ENCODE measurements around the gene DNAH6.

Gene DNAH6

GRCh38 chr2:84631985-84632384, 115.7 kb downstream of the DNAH6 start:
- no peak for DNase-seq (ENCODE audit: low spot score)

GRCh38 chr2:84636080-84636971, 120.0 kb downstream of the DNAH6 start:
- peak; percentile 23 for DNase-seq (ENCODE audit: low spot score)

- DNase-seq (ENCODE audit: low spot score) = no peak
Observed at GRCh38 chr2:84639751-84640150, 123.5 kb downstream of the DNAH6 start.

GRCh38 chr2:84640411-84640810, 124.1 kb downstream of the DNAH6 start:
- no peak for DNase-seq (ENCODE audit: low spot score)

DNA sequence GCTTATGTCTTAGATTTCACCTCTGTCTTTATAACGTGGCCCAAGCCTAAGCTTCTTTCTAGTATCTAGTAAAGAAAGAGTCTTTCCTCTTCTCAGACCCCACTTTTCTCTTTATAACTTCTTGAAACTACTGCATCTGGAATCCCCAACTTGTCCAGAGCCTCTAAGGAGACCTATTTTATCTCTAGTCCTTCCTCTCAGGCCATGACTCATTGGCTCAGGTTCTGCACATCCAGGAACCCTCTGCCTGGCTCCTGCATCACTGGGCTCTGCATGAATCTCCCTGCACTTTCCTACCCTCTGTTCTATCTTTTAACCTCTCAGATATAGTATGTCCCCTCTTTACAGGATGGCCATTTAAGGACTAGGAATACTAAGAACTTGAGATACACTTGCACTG, 124.7 kb downstream of the DNAH6 start:
- no peak for DNase-seq (ENCODE audit: low spot score)

DNA sequence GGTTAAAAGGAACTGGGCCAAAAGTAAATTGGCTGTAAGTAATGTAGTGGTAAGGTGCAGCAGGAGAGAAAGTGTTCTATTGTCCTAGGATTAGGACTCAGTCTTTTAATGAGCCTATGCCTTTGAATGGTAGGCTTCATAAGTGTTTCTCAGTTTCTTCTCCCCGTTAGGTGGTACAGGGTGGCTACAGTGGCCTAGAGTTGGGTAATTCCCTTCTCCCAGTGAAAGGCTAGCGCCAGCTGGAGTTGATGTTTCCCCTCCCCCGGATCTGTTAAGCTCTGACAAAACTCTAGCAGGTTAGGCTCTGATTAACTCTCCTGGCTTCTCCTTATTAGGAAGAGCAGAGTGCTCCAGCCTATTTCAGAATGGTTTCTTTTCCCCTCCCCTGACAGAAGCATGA, 127.7 kb downstream of the DNAH6 start:
- DNase-seq (ENCODE audit: low spot score) = no peak

DNA sequence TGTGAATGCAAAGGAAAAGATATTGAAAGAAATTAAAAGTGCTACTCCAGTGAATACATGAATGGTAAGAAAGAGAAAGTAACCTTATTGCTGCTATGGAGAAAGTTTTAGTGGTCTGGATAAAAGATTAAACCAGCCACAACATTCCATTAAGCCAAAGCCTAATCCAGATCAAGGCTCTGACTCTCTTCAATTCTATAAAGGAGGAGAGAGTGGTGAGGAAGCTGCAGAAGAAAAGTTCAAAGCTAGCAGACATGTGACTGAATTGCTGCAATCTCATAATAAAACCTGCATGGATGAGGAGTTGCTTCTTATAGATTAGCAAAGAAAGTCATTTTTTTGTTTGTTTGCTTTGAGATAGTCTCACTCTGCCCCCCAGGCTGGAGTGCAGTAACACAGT, 130.2 kb downstream of the DNAH6 start:
- no peak for DNase-seq (ENCODE audit: low spot score)

DNA sequence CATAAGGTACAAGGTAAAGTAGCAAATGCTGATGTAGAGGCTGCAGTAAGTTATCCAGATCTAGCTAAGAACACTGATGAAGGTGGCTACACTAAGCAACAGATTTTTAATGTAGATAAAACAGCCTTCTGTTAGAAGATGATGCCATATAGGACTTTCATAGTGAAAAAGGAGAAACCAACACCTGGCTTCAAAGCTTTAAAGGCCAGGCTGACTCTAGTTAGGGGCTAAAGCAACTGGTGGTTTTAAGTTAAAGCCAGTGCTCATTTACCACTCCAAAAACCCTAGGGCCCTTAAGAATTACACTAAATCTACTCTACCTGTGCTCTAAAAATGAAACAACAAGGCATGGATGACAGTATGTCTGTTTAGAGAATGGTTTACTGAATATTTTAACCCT, 131.0 kb downstream of the DNAH6 start:
- no peak for DNase-seq (ENCODE audit: low spot score)

DNA sequence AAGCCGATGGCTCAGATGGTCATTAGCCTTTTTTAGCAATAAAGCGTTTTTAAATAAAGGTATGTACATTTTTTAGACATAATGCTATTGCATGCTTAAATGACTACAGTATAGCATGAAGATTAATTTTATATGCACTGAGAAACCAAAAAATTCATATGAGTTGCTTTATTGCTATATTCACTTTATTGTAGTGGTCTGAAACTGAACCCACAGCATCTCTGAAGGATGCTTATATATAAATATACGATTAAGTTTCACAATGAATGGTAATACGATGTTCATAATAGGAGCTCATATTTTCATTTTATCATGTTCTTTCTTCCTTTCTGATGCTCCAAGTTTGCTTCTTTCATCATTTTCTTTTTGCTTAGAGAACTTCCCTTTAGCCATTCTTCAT, 132.8 kb downstream of the DNAH6 start:
- no peak for DNase-seq (ENCODE audit: low spot score)

GRCh38 chr2:84649487-84650142, 133.3 kb downstream of the DNAH6 start:
- DNase-seq (ENCODE audit: low spot score) = no peak

DNA sequence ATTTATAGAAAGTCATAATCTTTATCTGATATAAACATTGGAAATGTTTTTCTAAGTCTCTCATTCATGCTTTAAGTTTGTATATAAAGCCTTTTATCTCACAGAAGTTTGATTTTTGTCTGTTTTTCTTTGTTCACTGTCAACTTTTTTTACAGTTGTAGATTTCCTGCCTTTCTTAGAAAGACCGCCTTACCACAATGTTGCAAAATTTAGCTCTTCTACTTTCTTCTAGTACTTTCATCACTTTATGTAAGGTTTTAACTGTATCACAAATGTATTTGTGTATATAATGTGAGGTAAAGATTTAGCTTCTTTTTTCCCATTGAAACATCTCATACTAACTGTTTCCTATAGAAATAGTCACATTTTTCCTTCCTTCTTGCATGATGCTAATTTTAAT, 136.1 kb downstream of the DNAH6 start:
- no peak for DNase-seq (ENCODE audit: low spot score)

GRCh38 chr2:84653302-84653701, 137.0 kb downstream of the DNAH6 start:
- no peak for DNase-seq (ENCODE audit: low spot score)

- DNase-seq (ENCODE audit: low spot score) = no peak
Observed at GRCh38 chr2:84654414-84654813, 138.1 kb downstream of the DNAH6 start.

DNA sequence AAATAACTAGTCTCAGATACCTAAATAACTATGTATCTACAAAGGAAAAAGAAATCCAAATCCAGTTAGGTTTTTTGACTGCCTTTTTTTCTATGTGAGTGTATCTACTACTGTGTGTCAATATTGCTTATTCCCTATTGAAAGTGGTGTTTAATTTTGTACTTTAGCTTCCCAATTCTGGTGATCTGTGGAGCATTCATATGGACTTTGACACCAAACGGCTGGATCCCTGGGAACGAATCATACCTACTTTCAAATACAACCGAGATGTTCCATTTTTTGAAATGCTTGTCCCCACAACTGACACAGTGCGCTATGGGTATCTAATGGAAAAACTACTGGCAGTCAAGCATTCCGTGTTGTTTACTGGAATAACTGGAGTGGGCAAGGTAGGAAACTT, 152.8 kb downstream of the DNAH6 start:
- DNase-seq (ENCODE audit: low spot score) = no peak

- no peak for DNase-seq (ENCODE audit: low spot score)
Observed at GRCh38 chr2:84674099-84674498, 157.8 kb downstream of the DNAH6 start.

- DNase-seq (ENCODE audit: low spot score) = no peak
Observed at GRCh38 chr2:84674586-84674985, 158.3 kb downstream of the DNAH6 start.

DNA sequence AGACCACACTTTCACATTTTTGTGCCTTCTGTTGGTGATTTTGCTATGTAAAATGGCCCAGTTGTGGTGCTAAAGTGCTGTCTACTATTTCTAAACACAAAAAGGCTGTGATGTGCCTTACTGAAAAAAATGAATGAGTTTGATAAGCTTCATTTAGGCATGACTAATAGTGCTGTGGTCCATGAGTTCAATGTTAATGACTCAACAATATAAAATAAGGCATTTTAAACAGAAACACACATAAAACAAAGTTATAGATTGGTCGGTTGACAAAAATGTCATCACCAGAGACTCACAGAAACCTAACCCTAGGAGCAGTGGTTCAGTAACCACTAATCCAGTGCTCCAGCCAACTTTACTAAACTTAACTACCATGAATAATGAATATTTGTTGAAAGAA, 160.0 kb downstream of the DNAH6 start:
- DNase-seq (ENCODE audit: low spot score) = peak; percentile 34

DNA sequence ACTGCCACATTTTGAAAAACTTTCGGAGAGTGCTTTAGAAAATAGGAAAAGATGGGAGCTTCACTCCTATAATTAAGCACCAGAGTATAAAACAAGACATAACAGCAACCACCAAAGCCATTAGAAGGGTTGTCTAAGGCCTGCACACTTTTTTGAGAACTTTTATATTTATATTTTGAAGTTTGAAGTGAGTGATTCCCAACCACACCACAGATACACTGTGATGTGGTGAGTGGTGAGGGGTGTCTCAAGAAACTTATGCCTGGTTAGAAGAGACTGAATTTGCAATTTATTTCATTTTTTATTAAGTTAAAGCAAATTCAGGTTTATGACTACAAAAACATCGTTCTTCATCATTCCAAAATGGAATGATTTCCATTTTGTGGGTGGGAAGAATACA, 161.9 kb downstream of the DNAH6 start:
- DNase-seq (ENCODE audit: low spot score) = no peak

- DNase-seq (ENCODE audit: low spot score) = no peak
Observed at GRCh38 chr2:84686783-84687476, 170.6 kb downstream of the DNAH6 start.

DNA sequence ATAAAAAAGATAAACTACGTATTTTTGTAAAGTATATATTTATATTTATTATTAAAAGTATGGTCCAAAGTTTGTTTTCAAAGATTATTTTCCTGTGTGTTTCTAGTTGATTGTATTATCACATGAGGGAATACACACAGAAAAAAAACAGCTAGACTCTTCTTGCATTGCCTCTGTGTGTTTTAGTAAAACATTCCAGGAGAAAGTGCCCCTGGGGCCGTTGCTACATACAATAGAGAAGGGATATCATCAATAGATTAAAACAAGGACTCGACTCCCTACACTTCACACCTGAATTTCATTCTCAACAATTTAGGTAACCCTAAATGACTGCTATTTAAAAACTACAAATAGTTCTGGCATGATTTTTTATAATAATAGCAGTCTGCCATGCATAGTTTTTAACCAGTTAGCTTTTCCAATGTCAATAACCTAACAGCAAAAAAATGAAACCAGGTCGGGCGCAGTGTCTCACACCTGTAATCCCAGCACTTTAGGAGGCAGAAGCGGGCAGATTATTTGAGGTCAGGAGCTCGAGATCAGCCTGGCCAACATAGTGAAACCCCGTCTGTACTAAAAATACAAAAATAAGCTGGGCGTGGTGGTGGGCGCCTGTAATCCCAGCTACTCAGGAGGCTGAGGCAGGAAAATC, 171.3 kb downstream of the DNAH6 start:
- DNase-seq (ENCODE audit: low spot score) = no peak

DNA sequence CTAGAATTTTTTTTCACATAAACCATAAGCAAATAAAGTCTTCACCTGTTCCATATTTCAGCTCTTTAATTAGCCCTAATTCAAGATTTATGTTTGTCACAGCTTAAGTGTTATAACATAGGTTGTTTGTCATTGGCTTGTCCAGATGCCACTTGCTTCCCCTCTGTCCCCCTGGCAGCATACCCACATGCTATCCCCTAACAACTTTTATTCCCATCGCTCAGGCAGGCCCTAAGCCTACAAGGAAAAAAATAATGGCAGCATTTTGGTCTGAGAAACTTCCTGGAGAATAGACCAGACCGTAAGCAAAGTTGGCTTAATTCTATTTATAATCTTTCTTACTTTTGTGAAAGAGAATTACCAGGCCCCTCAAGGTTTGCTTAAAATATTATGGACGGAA, 173.9 kb downstream of the DNAH6 start:
- no peak for DNase-seq (ENCODE audit: low spot score)

- no peak for DNase-seq (ENCODE audit: low spot score)
Observed at GRCh38 chr2:84694088-84694622, 177.9 kb downstream of the DNAH6 start.

All from AG20443 (cell line).